GM19397 (cell line): Measurements from ENCODE around the gene OR2D3.
"Not testable (repeated sequence)": the region's sequence is repeated elsewhere in the genome, so short reads cannot be mapped to it uniquely, and the experiment has no call there.

Experiments used
- ATAC-seq: cut with Tn5 transposase; IDR thresholded peaks from one replicate; pipeline ENCODE4 v1.9.1; 2021; ENCODE audit warnings: mild to moderate bottlenecking, moderate library complexity; ENCODE audit not compliant: unreplicated experiment

OR2D3 gene

DNA sequence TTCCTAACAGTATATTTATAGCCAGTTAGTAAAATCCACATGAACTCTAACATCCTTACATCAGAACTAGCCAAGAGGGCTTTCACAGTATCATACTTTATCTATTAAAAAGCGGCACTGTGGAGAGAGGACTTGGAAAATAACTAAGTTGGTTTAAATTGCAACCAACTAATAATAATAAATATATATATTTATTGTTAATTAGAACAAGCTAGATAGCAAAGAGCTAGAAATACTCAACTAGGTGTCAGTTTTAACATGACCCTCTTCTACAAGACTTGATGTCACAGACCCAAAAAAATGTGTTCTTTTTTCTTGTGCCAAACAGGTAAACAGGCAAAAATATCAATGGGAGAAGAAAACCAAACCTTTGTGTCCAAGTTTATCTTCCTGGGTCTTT, at the start of gene OR2D3:
Gene OR2D3 (plus strand): TSS at position 301 of the 400 bp plus-strand sequence. CDS start 0 bp downstream, at position 301.
- no peak for ATAC-seq

- ATAC-seq, result no peak
Measured at GRCh38 chr11:6871278-6871677, 49.5 kb upstream of the OR2D3 start.

GRCh38 chr11:6875761-6876160, 45.0 kb upstream of the OR2D3 start:
- no peak for ATAC-seq

DNA sequence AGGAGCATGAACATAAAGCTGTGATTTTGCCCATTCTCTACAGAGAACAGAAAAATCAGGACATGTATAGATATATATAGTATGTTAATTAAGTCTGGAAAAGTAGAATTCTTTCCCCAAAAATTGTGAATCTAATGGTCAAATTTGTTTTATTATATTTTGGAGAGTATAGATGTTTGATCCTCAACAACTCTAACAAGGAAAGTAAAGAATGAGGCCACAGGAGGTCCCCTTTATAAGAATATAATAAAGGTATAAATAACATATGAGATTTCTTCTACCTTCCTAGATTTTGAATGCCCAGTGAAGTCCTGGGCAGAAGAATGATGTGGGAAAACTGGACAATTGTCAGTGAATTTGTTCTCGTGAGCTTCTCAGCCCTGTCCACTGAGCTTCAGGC, 44.5 kb upstream of the OR2D3 start, which contains the start of gene OR10A4:
Gene OR10A4 (plus strand): TSS at position 301 of the 400 bp plus-strand sequence. CDS start 23 bp downstream, at position 324.
- ATAC-seq, result no peak

GRCh38 chr11:6876914-6877313, 43.9 kb upstream of the OR2D3 start:
- no peak for ATAC-seq

GRCh38 chr11:6882751-6883150, 38.1 kb upstream of the OR2D3 start:
- ATAC-seq, result no peak

GRCh38 chr11:6887711-6888110, 33.1 kb upstream of the OR2D3 start:
- not testable (repeated sequence) for ATAC-seq

DNA sequence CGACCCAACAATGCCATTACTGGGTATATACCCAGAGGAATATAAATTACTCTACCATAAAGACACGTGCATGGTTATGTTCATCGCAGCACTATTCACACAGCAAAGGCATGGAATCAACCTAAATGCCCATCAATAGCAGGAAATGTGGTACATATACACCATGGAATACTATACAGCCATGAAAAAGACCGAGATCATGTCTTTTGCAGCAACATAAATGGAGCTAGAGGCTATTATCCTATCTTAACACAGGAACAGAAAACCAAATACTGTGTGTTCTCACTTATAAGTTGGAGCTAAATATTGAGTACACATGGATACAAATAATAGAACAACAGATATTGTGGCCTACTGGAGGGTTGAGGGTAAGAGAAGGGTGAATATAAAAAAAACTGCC, 32.0 kb upstream of the OR2D3 start:
- no peak for ATAC-seq

DNA sequence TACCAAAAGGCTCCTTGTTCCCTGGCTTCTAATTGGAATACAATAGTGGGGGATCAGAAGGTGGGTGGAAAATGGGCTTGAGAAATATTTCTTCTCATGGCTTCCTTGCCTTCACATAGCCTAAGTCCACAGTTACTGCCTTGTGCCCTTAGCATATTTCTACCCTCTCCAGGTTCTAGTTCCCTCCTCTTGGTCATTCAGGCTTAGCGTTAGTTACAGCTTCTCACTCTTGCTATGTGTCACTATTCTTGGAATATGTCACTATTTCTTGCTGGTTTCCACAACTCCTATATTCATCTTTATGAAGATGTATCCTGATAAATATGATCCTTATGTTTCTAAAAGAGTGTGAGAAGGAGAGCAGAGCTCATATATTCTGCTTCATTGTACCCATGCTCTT, 31.0 kb upstream of the OR2D3 start:
- no peak for ATAC-seq

- no peak for ATAC-seq
Measured at GRCh38 chr11:6892400-6892799, 28.4 kb upstream of the OR2D3 start, which contains the start of gene OR2D2. TSS of gene OR2D2 (minus strand) at chr11:6892500. CDS start at chr11:6892500, 0 bp downstream.

GRCh38 chr11:6894097-6894496, 26.7 kb upstream of the OR2D3 start:
- ATAC-seq, result no peak

DNA sequence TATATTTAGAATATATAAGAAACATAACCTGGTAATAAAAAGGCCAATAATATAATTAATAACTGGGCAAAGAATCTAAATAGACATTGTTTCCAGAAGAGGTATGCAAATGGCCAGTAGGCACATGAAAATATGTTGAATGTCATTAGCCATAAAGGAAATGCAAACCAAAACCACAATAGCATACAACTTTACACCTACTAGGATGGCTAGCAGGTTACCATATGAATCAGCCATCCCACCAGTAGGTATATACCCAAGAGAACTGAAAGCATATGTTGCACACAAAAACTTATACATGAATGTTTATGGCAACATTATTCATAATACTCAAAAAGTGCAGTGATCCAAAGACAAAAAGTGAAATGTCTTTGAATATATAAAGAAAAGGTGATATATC, 25.8 kb upstream of the OR2D3 start:
- no peak for ATAC-seq

- no peak for ATAC-seq
Measured at GRCh38 chr11:6898911-6899310, 21.9 kb upstream of the OR2D3 start.

DNA sequence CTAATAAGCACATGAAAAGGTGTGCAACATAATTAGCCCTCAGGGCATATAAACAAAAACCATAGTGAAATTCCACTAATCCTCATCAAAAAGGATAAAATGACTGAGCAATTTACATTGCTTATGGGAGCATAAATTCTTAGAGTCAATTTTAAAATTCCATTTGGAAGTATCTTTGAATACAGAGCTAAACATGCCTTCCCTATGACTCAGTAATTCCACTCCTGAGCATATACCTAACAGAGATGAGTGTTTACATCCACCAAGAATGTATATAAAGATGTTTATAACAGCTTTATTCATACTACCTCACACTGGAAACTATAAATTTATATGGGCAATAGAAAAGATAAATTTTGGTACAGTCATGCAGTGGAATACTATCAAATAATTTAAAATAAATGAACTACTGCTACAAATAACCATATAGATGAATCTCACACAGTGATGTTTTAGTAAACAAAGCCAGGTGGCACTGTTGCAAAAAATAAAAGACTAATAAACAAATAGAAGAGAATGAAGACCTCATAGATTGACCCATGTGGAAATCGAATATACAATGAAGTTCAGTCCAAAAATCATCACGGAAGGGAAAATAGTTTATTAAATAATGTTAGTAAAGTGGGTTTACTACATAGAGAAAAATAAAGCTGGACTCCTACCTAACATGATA, 20.3 kb upstream of the OR2D3 start:
- ATAC-seq, result no peak

DNA sequence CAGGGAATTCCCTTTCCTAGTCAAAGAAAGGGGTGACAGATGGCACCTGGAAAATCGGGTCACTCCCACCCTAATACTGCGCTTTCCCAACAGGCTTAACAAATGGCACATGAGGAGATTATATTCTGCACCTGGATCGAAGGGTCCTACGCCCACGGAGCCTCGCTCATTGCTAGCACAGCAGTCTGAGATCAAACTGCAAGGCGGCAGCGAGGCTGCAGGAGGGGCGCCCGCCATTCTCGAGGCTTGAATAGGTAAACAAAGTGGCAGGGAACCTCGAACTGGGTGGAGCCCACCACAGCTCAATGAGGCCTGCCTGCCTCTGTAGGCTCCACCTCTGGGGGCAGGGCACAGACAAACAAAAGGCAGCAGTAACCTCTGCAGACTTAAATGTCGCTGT, 16.0 kb upstream of the OR2D3 start:
- ATAC-seq, result not testable (repeated sequence)

DNA sequence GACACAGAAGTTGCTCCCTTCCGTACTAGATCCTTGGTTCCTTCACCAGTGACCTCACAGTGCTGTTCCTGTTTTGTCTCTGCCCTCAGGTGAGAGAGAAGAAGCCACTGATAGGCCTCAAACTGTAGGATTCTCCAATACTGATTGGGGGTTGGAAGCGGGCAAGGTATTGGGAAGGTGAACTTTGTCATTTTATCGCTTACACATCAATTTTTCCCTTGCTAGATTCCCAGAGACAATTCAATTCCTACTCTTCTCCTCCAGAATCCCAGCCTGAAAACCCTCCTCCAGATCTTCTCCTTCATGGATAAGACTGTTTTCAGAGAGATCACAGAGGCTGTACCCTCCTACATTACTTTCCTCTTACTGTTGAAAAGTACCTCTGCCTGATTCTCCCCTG, 9.4 kb upstream of the OR2D3 start:
- no peak for ATAC-seq

DNA sequence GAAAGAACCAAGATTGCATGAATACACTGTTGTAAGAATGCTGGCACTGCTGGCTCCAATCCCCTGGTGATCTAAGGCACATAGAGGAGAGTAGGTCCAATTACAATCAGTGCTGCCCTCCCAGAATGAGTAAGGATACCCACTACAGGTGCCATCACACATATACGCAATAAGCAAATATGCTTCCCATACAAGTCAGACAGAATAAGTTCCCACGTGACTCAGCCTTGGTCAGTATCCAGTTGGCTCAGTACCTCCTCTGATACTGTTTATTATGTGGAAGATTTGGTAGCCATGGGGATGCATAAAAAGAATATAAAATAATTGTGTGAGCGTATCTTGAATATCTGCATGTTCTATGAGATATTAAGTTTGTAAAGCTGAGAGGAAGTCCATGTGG, 8.9 kb upstream of the OR2D3 start:
- no peak for ATAC-seq

- no peak for ATAC-seq
Measured at GRCh38 chr11:6919698-6920097, 1.1 kb upstream of the OR2D3 start.

- no peak for ATAC-seq
Measured at GRCh38 chr11:6925007-6925577, 4.3 kb downstream of the OR2D3 start.

GRCh38 chr11:6925636-6926207, 4.9 kb downstream of the OR2D3 start:
- no peak for ATAC-seq

DNA sequence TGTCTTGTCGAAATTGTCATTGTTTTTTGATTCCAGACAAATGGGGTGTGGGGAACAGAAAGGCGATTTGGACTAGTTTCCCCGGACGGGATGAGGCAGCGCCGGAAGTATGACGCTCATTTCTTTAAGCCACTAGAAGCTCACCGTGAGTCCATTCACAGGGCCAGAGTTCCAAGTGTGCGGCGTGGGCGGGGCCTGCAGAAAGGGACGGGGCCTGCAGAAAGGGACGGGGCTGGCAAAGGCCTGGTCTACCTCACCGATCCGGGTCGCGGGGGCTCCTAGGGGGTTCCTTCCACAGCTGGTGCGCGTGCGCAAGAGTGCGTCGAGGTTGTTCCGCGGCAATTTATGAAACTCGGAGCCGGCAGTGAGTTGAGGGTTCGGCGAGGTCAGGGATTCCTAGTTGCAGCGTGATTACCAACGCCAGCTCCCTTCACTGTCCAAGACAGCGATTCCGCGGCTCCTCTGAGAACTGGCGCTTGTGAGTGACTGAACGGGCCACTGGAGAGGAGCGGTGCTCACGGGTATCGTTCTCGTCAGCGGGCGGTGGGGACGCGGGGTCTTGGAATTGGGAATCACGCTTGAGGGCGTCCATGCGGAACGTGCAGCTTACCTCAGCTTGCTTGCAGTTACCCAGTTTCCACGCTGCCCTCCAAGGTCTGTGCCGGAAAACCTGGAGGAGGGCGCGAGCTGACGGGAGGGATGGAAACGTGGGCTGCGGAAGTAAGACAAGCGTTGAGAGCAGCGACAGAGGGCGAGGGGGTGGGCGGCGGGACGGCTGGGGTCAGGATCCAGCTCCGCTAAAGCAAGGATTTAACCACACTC, 5.6 kb downstream of the OR2D3 start, which contains the start of gene ZNF215:
Gene ZNF215 (plus strand): TSS at position 219 of the 822 bp plus-strand sequence. CDS start 5,847 bp downstream, outside the sequence.
- ATAC-seq, result peak; percentile 53
